Measurements from ENCODE around the gene GPHN.
"Not testable (repeated sequence)": the region's sequence is repeated elsewhere in the genome, so short reads cannot be mapped to it uniquely, and the experiment has no call there.

The GPHN gene

GRCh38 chr14:66657780-66658179 lies 149.8 kb downstream of the GPHN start:
- DNase-seq (ENCODE audit: low spot score) = no peak

- DNase-seq (ENCODE audit: low spot score) = peak; percentile 14
These were observed 154.4 kb downstream of the GPHN start for GRCh38 chr14:66662374-66662773.

GRCh38 chr14:66677780-66678179 lies 169.8 kb downstream of the GPHN start:
- DNase-seq (ENCODE audit: low spot score) = no peak

- no peak for DNase-seq (ENCODE audit: low spot score)
These were observed 172.3 kb downstream of the GPHN start for GRCh38 chr14:66680216-66680615.

DNA sequence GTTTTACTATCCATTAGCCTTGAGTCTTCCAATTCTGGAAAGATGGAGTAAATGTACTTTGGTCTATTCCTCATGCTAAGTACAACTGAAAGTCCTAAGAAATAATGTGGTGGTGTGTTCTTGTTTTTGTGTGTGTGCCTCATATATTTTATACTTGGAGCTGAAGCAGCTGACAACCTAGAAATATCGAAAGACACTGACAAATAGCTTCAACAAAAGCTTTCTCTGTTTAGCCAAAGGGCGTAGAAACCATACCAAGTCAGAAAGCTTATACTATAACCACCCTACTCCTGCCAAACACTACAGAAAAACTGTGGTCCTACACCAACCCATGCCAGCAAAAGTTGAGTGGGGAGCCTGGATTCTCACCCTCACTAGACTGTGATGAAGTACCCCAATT lies 188.4 kb downstream of the GPHN start:
- DNase-seq (ENCODE audit: low spot score) = no peak

GRCh38 chr14:66698503-66698902 lies 190.6 kb downstream of the GPHN start:
- no peak for DNase-seq (ENCODE audit: low spot score)

GRCh38 chr14:66701813-66702212 lies 193.9 kb downstream of the GPHN start:
- DNase-seq (ENCODE audit: low spot score) = peak; percentile 61

- DNase-seq (ENCODE audit: low spot score) = no peak
These were observed 200.3 kb downstream of the GPHN start for GRCh38 chr14:66708267-66708666.

- peak; percentile 51 for DNase-seq (ENCODE audit: low spot score)
These were observed 201.3 kb downstream of the GPHN start for GRCh38 chr14:66709291-66709690.

GRCh38 chr14:66714291-66714690 lies 206.3 kb downstream of the GPHN start:
- not testable (repeated sequence) for DNase-seq (ENCODE audit: low spot score)

GRCh38 chr14:66715313-66715712 lies 207.4 kb downstream of the GPHN start:
- DNase-seq (ENCODE audit: low spot score) = not testable (repeated sequence)

DNA sequence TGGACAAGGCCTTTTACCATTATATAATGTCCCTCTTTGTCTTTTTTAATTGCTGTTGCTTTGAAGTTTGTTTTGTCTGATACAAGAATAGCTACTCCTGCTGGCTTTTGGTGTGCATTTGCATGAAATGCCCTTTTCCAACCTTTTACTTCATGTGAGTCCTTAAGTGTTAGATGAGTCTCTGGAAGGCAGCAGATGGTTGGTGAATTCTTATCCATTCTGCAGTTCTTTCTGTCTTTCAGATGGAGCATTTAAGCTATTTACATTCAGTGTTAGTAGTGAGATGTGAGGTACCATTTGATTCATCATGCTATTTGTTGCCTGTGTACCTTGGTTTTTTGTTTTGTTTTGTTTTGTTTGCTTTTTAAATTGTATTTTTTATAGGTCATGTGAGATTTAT lies 208.3 kb downstream of the GPHN start:
- DNase-seq (ENCODE audit: low spot score) = no peak

DNA sequence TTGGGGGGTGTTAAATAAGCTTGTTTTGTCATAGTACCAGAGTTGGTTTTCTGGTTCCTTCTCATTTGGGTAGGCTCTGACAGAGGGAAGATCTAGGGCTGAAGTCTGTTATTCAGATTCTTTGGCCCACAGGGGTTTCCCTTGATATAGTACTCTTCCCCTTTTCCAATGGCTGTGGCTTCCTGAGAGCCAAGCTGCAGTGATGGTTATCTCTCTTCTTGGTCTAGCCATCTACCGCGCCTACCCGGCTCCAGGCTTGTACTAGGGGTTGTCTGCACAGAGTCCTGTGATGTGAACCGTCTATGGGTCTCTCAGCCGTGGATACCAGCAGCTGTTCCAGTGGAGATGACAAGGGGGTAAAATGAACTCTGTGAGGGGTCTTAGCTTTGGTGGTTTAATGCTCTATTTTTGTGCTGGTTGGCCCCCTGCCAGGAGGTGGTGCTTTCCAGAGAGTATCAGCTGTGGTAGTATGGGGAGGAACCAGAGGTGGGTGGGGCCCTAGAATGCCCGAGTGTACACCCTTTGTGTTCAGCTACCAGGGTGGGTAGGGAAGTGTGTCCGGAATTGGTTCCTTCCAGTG lies 209.7 kb downstream of the GPHN start:
- DNase-seq (ENCODE audit: low spot score) = no peak

GRCh38 chr14:66724996-66725395 lies 217.0 kb downstream of the GPHN start:
- no peak for DNase-seq (ENCODE audit: low spot score)

- not testable (repeated sequence) for DNase-seq (ENCODE audit: low spot score)
These were observed 223.4 kb downstream of the GPHN start for GRCh38 chr14:66731298-66731697.

GRCh38 chr14:66735853-66736252 lies 227.9 kb downstream of the GPHN start:
- DNase-seq (ENCODE audit: low spot score) = no peak

GRCh38 chr14:66739826-66740225 lies 231.9 kb downstream of the GPHN start:
- DNase-seq (ENCODE audit: low spot score) = no peak

GRCh38 chr14:66745078-66745477 lies 237.1 kb downstream of the GPHN start:
- no peak for DNase-seq (ENCODE audit: low spot score)

- peak; percentile 49 for DNase-seq (ENCODE audit: low spot score)
These were observed 238.5 kb downstream of the GPHN start for GRCh38 chr14:66746316-66747006.

- DNase-seq (ENCODE audit: low spot score) = no peak
These were observed 244.2 kb downstream of the GPHN start for GRCh38 chr14:66752109-66752508.

DNA sequence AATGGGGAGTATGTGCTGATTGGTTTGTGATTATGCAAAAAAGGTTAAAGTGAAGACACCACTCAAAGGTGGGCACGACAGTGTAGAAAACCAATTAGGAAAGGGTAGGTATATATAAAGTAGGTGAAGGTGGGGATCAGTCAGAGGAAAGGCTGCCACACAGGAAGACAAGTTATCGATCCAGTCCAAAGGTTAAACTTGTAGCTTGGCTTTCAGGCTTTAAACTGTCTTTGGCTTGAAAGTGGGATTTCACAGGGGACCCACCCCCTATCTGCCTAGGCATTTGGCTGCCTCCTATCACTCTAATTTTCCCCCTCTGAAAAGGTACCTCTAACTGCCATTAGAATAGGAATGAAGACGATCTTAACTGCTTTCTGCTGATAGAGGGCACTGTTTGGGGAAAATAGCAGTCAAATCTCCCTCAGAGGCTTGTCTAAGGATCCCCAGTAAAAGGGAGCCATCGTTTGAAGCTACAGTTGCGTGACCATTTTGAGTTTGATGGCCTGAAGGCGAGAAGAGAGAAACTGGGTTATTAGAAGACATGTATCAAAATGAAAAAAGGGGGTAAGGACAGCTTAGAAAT lies 250.2 kb downstream of the GPHN start:
- no peak for DNase-seq (ENCODE audit: low spot score)

DNA sequence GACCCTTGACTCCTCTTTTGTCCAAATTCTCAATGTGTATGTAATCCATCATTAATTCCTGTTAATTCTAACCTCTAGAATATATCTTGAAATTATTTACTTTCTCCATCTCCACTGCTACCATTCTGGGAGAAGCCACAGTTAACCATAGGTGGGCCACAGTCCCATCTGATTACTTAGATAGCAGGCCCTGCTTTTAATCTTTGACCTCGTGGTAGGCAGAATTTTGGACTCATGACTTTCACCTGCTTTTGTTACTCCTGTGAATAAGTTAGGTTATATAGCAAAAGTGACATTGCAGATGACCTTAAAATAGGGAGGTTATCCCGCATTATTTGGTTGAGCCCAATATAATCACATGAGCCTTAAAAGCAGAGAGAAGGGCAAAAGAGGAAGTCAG lies 264.2 kb downstream of the GPHN start:
- no peak for DNase-seq (ENCODE audit: low spot score)

- DNase-seq (ENCODE audit: low spot score) = no peak
These were observed 274.9 kb downstream of the GPHN start for GRCh38 chr14:66782853-66783252.

- DNase-seq (ENCODE audit: low spot score) = no peak
These were observed 282.2 kb downstream of the GPHN start for GRCh38 chr14:66790101-66790500.

Data from kidney tubule cell (primary cell).